Tibial artery (tissue), 4 donors: Measurements from ENCODE around the gene MYO3B.

Source experiments
- DNase-seq, 2 donors: peaks; one replicate each; pipeline ENCODE4 v3.0.0-alpha.2; 2019
- H3K27ac ChIP-seq, 2 donors: fragments of 200-600 bp; sonication (generic) in 1 of 2; 1 replicate in 1 of 2; 2 replicates in 1 of 2; pipeline ENCODE4 v1.5.1; 2018 to 2019; ENCODE audit warnings: mild to moderate bottlenecking in 1 of 2
- H3K27me3 ChIP-seq, 2 donors: fragments of 200-600 bp; sonication (generic) in 1 of 2; one replicate each; pipeline versions ENCODE4 v1.5.1 to v1.6.0; 2016 to 2019
- H3K36me3 ChIP-seq, 3 donors: fragments of 200-600 bp; sonication (generic) in 2 of 3; one replicate each; pipeline ENCODE4 v1.5.1; 2016 to 2019; ENCODE audit warnings: mild to moderate bottlenecking in 2 of 3
- H3K4me1 ChIP-seq, 4 donors: fragments of 200-600 bp; sonication (generic) in 2 of 4; 1 replicate in 3 of 4; 2 replicates in 1 of 4; pipeline ENCODE4 v1.5.1; 2016 to 2019
- H3K4me3 ChIP-seq, 2 donors: fragments of 200-600 bp; sonication (generic) in 1 of 2; 1 replicate in 1 of 2; 2 replicates in 1 of 2; pipeline ENCODE4 v1.5.1; 2018 to 2019; ENCODE audit warnings: mild to moderate bottlenecking in 2 of 2
- H3K9me3 ChIP-seq, 3 donors: fragments of 200-600 bp; sonication (generic) in 1 of 3; one replicate each; pipeline ENCODE4 v1.5.1; 2016 to 2019
- CTCF ChIP-seq, 2 experiments: fragments of 200-600 bp in 1 of 2; fragments of 450-650 bp in 1 of 2; IDR thresholded peaks; one replicate each; pipeline ENCODE4 v1.5.1; 2017 to 2019; ENCODE audit warnings: antibody characterized with exemption in 2 of 2, mild to moderate bottlenecking in 1 of 2, moderate library complexity in 1 of 2
- intact Hi-C: fragments of 100-400 bp; cut with DNase I; formaldehyde crosslinking; loops from one replicate; pipeline ENCODE4 v1.15.0; 2023; ENCODE audit warnings: low total_unique reads

MYO3B gene

GRCh38 chr2:170332676-170333402, 154.9 kb downstream of the MYO3B start:
- intact Hi-C loops, result no loop called here
- Histone ChIP-seq H3K36me3 (no peaks in the 10 kb centered on the region), H3K4me3 (no peak overlapping the region), H3K27me3 (no peaks in the 10 kb centered on the region), H3K4me1 (no peaks in the 10 kb centered on the region), H3K27ac (no peak overlapping the region), H3K9me3 (no peaks in the 10 kb centered on the region)
- no peak for DNase-seq
- no peak for TF ChIP-seq CTCF (IDR thresholded peaks at IDR 0.05)

GRCh38 chr2:170335351-170335750, 157.4 kb downstream of the MYO3B start:
- Histone ChIP-seq H3K9me3 (no peaks in the 10 kb centered on the region), H3K36me3 (no peaks in the 10 kb centered on the region), H3K27me3 (no peaks in the 10 kb centered on the region), H3K27ac (no peak overlapping the region), H3K4me3 (no peak overlapping the region), H3K4me1 (no peaks in the 10 kb centered on the region)
- TF ChIP-seq CTCF (IDR thresholded peaks at IDR 0.05), result no peak
- intact Hi-C loops, result no loop called here
- DNase-seq, result no peak

GRCh38 chr2:170336408-170336807, 158.5 kb downstream of the MYO3B start:
- H3K4me1 ChIP-seq, result no peaks in the 10 kb centered on the region
- H3K36me3 ChIP-seq, result no peaks in the 10 kb centered on the region

GRCh38 chr2:170336916-170337315, 159.0 kb downstream of the MYO3B start:
- H3K4me1 ChIP-seq, result no peaks in the 10 kb centered on the region
- DNase-seq, result no peak
- H3K36me3 ChIP-seq, result no peaks in the 10 kb centered on the region
- intact Hi-C loops, result no loop called here
- H3K27ac ChIP-seq, result no peak overlapping the region
- TF ChIP-seq CTCF (IDR thresholded peaks at IDR 0.05), result no peak
- no peak overlapping the region for H3K4me3 ChIP-seq
- H3K9me3 ChIP-seq, result no peaks in the 10 kb centered on the region
- no peaks in the 10 kb centered on the region for H3K27me3 ChIP-seq

More at GRCh38 chr2:170336408-170336807, 158.5 kb downstream of the MYO3B start:
- DNase-seq, result no peak
- TF ChIP-seq CTCF (IDR thresholded peaks at IDR 0.05), result no peak
- intact Hi-C loops, result no loop called here
- no peak overlapping the region for H3K27ac ChIP-seq
- H3K4me3 ChIP-seq, result no peak overlapping the region
- H3K9me3 ChIP-seq, result no peaks in the 10 kb centered on the region
- H3K27me3 ChIP-seq, result no peaks in the 10 kb centered on the region

GRCh38 chr2:170339322-170339721, 161.4 kb downstream of the MYO3B start:
- intact Hi-C loops, result no loop called here
- Histone ChIP-seq H3K27ac (no peak overlapping the region), H3K27me3 (no peaks in the 10 kb centered on the region), H3K9me3 (no peaks in the 10 kb centered on the region), H3K4me3 (no peak overlapping the region), H3K36me3 (no peaks in the 10 kb centered on the region), H3K4me1 (no peaks in the 10 kb centered on the region)
- no peak for DNase-seq
- no peak for TF ChIP-seq CTCF (IDR thresholded peaks at IDR 0.05)
